Globus pallidus (tissue), 1 donor: ENCODE measurements around the gene FXYD6.

Source experiments
- DNase-seq: peaks from one replicate; pipeline ENCODE4 v3.0.0-alpha.2; 2015; ENCODE audit warnings: low spot score

The FXYD6 gene

GRCh38 chr11:117792241-117792640 lies 84.2 kb downstream of the FXYD6 start:
- no peak for DNase-seq

GRCh38 chr11:117790279-117790678 lies 86.2 kb downstream of the FXYD6 start:
- DNase-seq, result no peak

- no peak for DNase-seq
Observed at GRCh38 chr11:117789241-117789640, 87.2 kb downstream of the FXYD6 start.
